Adrenal gland (tissue), 12 donors: ENCODE results near the gene SEC14L3. TPM values are rescaled to one million over a fixed set of nuclear protein-coding genes. Genes with fewer than 3 reads are reported as not detected.

Experiments
- DNase-seq, 7 donors: peaks; one replicate each; pipeline ENCODE4 v3.0.0-alpha.2; 2019 to 2020
- H3K27ac ChIP-seq, 5 donors: fragments of 200-600 bp; sonication (generic) in 4 of 5; 1 replicate in 3 of 5; 2 replicates in 2 of 5; pipeline versions ENCODE4 v1.5.1 to v1.8.0; 2016 to 2020; ENCODE audit warnings: mild to moderate bottlenecking in 1 of 5
- H3K27me3 ChIP-seq: fragments of 200-600 bp; 2 replicates; pipeline ENCODE4 v1.8.0; 2021
- H3K36me3 ChIP-seq, 2 donors: fragments of 200-600 bp; replicated peaks in 1 of 2; 1 replicate in 1 of 2; 2 replicates in 1 of 2; pipeline versions ENCODE4 v1.5.1 to v1.8.0; 2018 to 2022
- H3K4me1 ChIP-seq, 2 donors: fragments of 200-600 bp; replicated peaks in 1 of 2; 1 replicate in 1 of 2; 2 replicates in 1 of 2; pipeline versions ENCODE4 v1.5.1 to v1.8.0; 2018 to 2021
- H3K4me3 ChIP-seq, 4 donors: fragments of 200-600 bp; sonication (generic) in 3 of 4; one replicate each; pipeline ENCODE4 v1.5.1; 2016 to 2018
- H3K9me3 ChIP-seq, 3 donors: fragments of 200-600 bp; sonication (generic) in 1 of 3; replicated peaks in 1 of 3; 1 replicate in 2 of 3; 2 replicates in 1 of 3; pipeline versions ENCODE4 v1.5.1 to v1.8.0; 2016 to 2021
- POLR2A ChIP-seq, 2 donors: fragments of 450-650 bp; IDR thresholded peaks; one replicate each; pipeline ENCODE4 v1.6.1; 2017; ENCODE audit warnings: antibody characterized with exemption in 2 of 2, mild to moderate bottlenecking in 2 of 2, moderate library complexity in 1 of 2
- WGBS, 4 donors: extraction: QIAGEN DNeasy Blood & Tissue Kit in 2 of 4; methylation state at CpG; one replicate each; pipeline versions ENCODE4 v1.1.5 to v1.1.7; 2013 to 2017; 5-methylcytosine and 5-hydroxymethylcytosine counted together
- intact Hi-C, 2 donors: fragments of 100-400 bp; cut with DNase I; formaldehyde crosslinking; loops; one replicate each; pipeline versions ENCODE4 v1.14.1 to v1.15.0; 2022 to 2023
- polyA plus RNA-seq, 3 donors: library from polyadenylated mRNA; stranded (reverse); fragments of 200-250 nt in 2 of 3; fragments of 350-450 nt in 1 of 3; fragmentation: Illumina TruSeq in 1 of 3; extraction: RNeasy Lipid Tissue Mini Kit (QIAGEN cat#74804) in 1 of 3; gene quantifications; one replicate each; pipeline ENCODE4 v1.2.3, GENCODE V29; 2013 to 2014
- total RNA-seq, 9 donors: library from RNA; depleted of rRNA in 4 of 9; stranded (reverse); fragments of >200 nt in 4 of 9; fragments of 120-200 nt in 1 of 9; fragmentation: NEBNext Ultra II Directional in 1 of 9; extraction: Animal tissue kit (Norgen Biotek cat#: 25700) in 1 of 9; gene quantifications; one replicate each; pipeline versions ENCODE4 v1.1.0 to v1.2.4, GENCODE V29; 2013 to 2023
- TF ChIP-seq, protein P1 (sequence below), 6 experiments: fragments of 450-650 bp in 4 of 6; fragments of 200-600 bp in 2 of 6; sonication (generic) in 1 of 6; IDR thresholded peaks; 1 replicate in 5 of 6; 2 replicates in 1 of 6; pipeline versions ENCODE4 v1.5.1 to v1.8.0; 2016 to 2021; ENCODE audit warnings: antibody characterized with exemption in 6 of 6, mild to moderate bottlenecking in 2 of 6, moderate library complexity in 1 of 6
- donor health status: healthy with polysubstance abuse.
- donor health status: Bipolar disorder and iron deficiency.
- donor health status: DM: yes; HTN: yes; CAD: no.
- donor health status: DM: no; HTN: no; CAD: no.
- donor health status: DM: no; HTN: no; CAD: no.
- donor health status: DM: yes; HTN: yes; CAD: no.

The SEC14L3 gene
- total and polyA plus RNA-seq, 12 donors, result 0.27 TPM; not detected in 11

GRCh38 chr22:30430933-30431332 is 40.9 kb downstream of the SEC14L3 start:
- Histone ChIP-seq H3K4me3 (no peak overlapping the region), H3K4me1 (peaks cover 0 to 7% of the 10 kb centered on the region in 2 donors), H3K36me3 (no peaks in the 10 kb centered on the region), H3K27me3 (no peaks in the 10 kb centered on the region), H3K9me3 (no peaks in the 10 kb centered on the region), H3K27ac (no peak overlapping the region)
- TF ChIP-seq, protein P1, sequence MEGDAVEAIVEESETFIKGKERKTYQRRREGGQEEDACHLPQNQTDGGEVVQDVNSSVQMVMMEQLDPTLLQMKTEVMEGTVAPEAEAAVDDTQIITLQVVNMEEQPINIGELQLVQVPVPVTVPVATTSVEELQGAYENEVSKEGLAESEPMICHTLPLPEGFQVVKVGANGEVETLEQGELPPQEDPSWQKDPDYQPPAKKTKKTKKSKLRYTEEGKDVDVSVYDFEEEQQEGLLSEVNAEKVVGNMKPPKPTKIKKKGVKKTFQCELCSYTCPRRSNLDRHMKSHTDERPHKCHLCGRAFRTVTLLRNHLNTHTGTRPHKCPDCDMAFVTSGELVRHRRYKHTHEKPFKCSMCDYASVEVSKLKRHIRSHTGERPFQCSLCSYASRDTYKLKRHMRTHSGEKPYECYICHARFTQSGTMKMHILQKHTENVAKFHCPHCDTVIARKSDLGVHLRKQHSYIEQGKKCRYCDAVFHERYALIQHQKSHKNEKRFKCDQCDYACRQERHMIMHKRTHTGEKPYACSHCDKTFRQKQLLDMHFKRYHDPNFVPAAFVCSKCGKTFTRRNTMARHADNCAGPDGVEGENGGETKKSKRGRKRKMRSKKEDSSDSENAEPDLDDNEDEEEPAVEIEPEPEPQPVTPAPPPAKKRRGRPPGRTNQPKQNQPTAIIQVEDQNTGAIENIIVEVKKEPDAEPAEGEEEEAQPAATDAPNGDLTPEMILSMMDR (IDR thresholded peaks at IDR 0.05), result no peak
- TF ChIP-seq POLR2A (IDR thresholded peaks at IDR 0.05), result no peak
- intact Hi-C loops, result no loop called here
- no peak for DNase-seq
- WGBS, 4 donors, result 75 to 90% (median 78%) methylated on average over 4 of the region's 4 CpGs

DNA sequence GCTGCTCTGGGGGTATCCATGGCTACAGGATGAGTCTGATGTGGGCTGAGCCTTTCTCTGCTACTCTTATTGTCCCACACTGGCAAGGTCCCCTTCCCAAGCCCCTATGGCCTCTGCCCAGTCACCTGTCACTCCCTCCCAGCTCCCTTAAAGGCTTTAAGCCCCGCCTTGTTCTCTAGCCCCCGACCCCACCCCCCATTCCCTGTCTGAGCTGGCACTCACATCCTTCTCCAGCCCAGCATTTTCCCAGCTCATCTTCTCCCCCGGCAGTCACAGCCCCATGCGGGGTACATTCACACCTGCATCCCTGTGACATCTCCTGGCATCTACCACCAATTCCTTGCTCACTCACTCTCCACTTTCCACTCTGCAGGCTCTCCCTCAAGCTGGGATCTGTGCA is 41.9 kb downstream of the SEC14L3 start:
- Histone ChIP-seq H3K4me3 (no peak overlapping the region), H3K36me3 (no peaks in the 10 kb centered on the region), H3K27ac (no peak overlapping the region), H3K4me1 (peaks cover 0 to 16% of the 10 kb centered on the region in 2 donors), H3K27me3 (no peaks in the 10 kb centered on the region), H3K9me3 (no peaks in the 10 kb centered on the region)
- intact Hi-C loops, result no loop called here
- TF ChIP-seq POLR2A (IDR thresholded peaks at IDR 0.05), result no peak
- TF ChIP-seq, protein P1 (IDR thresholded peaks at IDR 0.05), result no peak
- DNase-seq, result no peak
- 61 to 66% (median 63%) methylated on average over 4 of the region's 4 CpGs for WGBS, 4 donors

- Histone ChIP-seq H3K4me3 (no peak overlapping the region), H3K27me3 (no peaks in the 10 kb centered on the region), H3K27ac (no peak overlapping the region), H3K4me1 (peaks cover 9 to 24% of the 10 kb centered on the region in 2 donors), H3K36me3 (no peaks in the 10 kb centered on the region), H3K9me3 (no peaks in the 10 kb centered on the region)
- intact Hi-C loops, result no loop called here
- no peak for TF ChIP-seq POLR2A (IDR thresholded peaks at IDR 0.05)
- TF ChIP-seq, protein P1 (IDR thresholded peaks at IDR 0.05), result no peak
- 95 to 100% (median 100%) methylated on average over 1 of the region's 1 CpG; no CpG with 5 or more reads in 1 of the 4 donors for WGBS, 4 donors
- DNase-seq, result no peak
Measured at GRCh38 chr22:30427871-30428270, 43.9 kb downstream of the SEC14L3 start.

GRCh38 chr22:30426388-30427353 is 45.1 kb downstream of the SEC14L3 start:
- Histone ChIP-seq H3K36me3 (no peaks in the 10 kb centered on the region), H3K27me3 (no peaks in the 10 kb centered on the region), H3K4me3 (peak overlapping the region in 2 of 4 donors; percentile 52 to 54), H3K4me1 (peaks cover 19 to 35% of the 10 kb centered on the region in 2 donors), H3K27ac (peak overlapping the region in 4 of 5 donors; percentile 48 to 97 (median 77)), H3K9me3 (no peaks in the 10 kb centered on the region)
- no peak for TF ChIP-seq POLR2A (IDR thresholded peaks at IDR 0.05)
- TF ChIP-seq, protein P1 (IDR thresholded peaks at IDR 0.05), result peak; percentile 52 to 77 (median 65)
- intact Hi-C loops, result no loop called here
- DNase-seq, result peak; percentile 77 to 94 (median 91)
- WGBS, 4 donors, result 48 to 58% (median 49%) methylated on average over 10 to 29 of the region's 29 CpGs
